PC-9 (cell line): ENCODE data around the gene CREM. TPM values are rescaled to one million over a fixed set of nuclear protein-coding genes. Genes with fewer than 3 reads are reported as not detected.

ENCODE experiments used
- BruUV-seq: library from RNA; stranded (reverse); fragments of 400-500 nt; replicated peaks from 2 replicates; lab custom pipeline; 2021; lab: Mats Ljungman, UMichigan
- CTCF ChIA-PET: fragments of 300-600 bp; sonication (Branson Sonifier 250); formaldehyde crosslinking; loops from one replicate; lab custom pipeline; 2022; ENCODE audit warnings: antibody characterized with exemption; lab: Charles Lee
- POLR2A ChIA-PET: fragments of 300-600 bp; sonication (Branson Sonifier 250); formaldehyde crosslinking; loops from one replicate; lab custom pipeline; 2022; ENCODE audit warnings: antibody characterized with exemption; ENCODE audit not compliant: unreplicated experiment; lab: Charles Lee
- DNase-seq, 2 experiments: peaks; one replicate each; pipeline versions ENCODE4 v3.0.0 to v3.0.0-alpha.2; 2015 to 2022; ENCODE audit warnings: mixed read lengths in 1 of 2
- H2AFZ ChIP-seq: fragments of 200-600 bp; sonication (generic); 2 replicates; pipeline ENCODE4 v1.8.1; 2017; ENCODE audit warnings: antibody characterized with exemption
- H3F3A ChIP-seq: fragments of 200-600 bp; sonication (generic); 2 replicates; pipeline ENCODE4 v1.8.1; 2017; ENCODE audit warnings: antibody characterized with exemption, mild to moderate bottlenecking, low read depth; ENCODE audit not compliant: insufficient read depth
- H3K27ac ChIP-seq: fragments of 200-600 bp; sonication (generic); 2 replicates; pipeline ENCODE4 v1.6.1; 2016; ENCODE audit warnings: mixed run types
- H3K27me3 ChIP-seq: fragments of 200-600 bp; sonication (generic); 2 replicates; pipeline ENCODE4 v1.6.1; 2016; ENCODE audit warnings: low read depth, mixed run types; ENCODE audit not compliant: insufficient read depth
- H3K36me3 ChIP-seq: fragments of 200-600 bp; sonication (generic); 2 replicates; pipeline ENCODE4 v1.6.1; 2016; ENCODE audit warnings: low read depth, mixed run types
- H3K4me1 ChIP-seq: fragments of 200-600 bp; sonication (generic); replicated peaks from 2 replicates; pipeline ENCODE4 v1.6.1; 2016; ENCODE audit warnings: mixed run types; ENCODE audit not compliant: insufficient read depth
- H3K4me2 ChIP-seq: fragments of 200-600 bp; sonication (generic); 2 replicates; pipeline ENCODE4 v1.6.1; 2017; ENCODE audit warnings: mixed run types
- H3K4me3 ChIP-seq: fragments of 200-600 bp; sonication (generic); 2 replicates; pipeline ENCODE4 v1.6.1; 2016; ENCODE audit warnings: mixed run types
- H3K79me2 ChIP-seq: fragments of 200-600 bp; sonication (generic); 2 replicates; pipeline ENCODE4 v1.6.1; 2017; ENCODE audit warnings: low read depth, mixed run types
- H3K9me2 ChIP-seq: fragments of 200-600 bp; sonication (generic); 2 replicates; pipeline ENCODE4 v1.8.1; 2017; ENCODE audit warnings: mild to moderate bottlenecking; ENCODE audit not compliant: insufficient read depth
- H3K9me3 ChIP-seq: fragments of 200-600 bp; sonication (generic); 2 replicates; pipeline ENCODE4 v1.8.1; 2016; ENCODE audit warnings: low read depth; ENCODE audit not compliant: insufficient read depth
- H4K20me1 ChIP-seq: fragments of 200-600 bp; sonication (generic); 2 replicates; pipeline ENCODE4 v1.8.1; 2017; ENCODE audit not compliant: insufficient read depth
- CTCF ChIP-seq: fragments of 200-600 bp; sonication (generic); conservative IDR thresholded peaks from 2 replicates; pipeline ENCODE4 v1.6.1; 2017; ENCODE audit warnings: mixed run types, antibody characterized with exemption, mild to moderate bottlenecking, moderate library complexity
- EZH2 ChIP-seq: fragments of 200-600 bp; sonication (generic); IDR thresholded peaks from 2 replicates; pipeline ENCODE4 v1.8.0; 2017; ENCODE audit warnings: antibody characterized with exemption, low read depth
- intact Hi-C: fragments of 100-400 bp; cut with micrococcal nuclease; formaldehyde crosslinking; loops from one replicate; pipeline ENCODE4 v1.10.0; 2022; ENCODE audit not compliant: unreplicated experiment
- total RNA-seq: library from RNA; stranded (reverse); gene quantifications from 2 replicates; pipeline ENCODE4 v1.2.3, GENCODE V29; 2021

CREM gene
- total RNA-seq, 1 experiment from 2014 or later = 25.6 TPM

DNA sequence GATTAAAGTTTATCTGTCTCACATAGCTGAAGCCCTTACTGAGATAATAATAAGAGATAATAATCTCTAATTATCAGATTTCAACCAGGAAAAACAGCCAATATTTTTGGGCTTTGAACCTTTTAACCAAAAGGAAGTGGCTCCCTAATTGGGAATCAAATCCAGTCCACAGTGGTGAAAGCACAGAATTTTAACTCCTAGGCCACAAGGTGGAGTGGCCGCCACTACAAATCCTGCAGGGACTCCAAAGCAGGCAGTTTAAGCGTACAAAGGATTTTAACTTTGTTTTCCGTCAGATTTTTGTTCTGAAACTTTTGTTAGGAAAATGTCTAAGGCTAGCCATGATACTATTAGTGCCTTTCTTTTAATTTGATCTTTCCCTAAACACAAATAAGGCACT lies 110.1 kb downstream of the CREM start:
- intact Hi-C loops = loop anchor here (2.0 kb wide), 1 partner anchor 398 kb away; no protein-coding TSS in a partner anchor
- BruUV-seq = no TSS peak
- Histone ChIP-seq H3K79me2 (no peaks in the 10 kb centered on the region), H3K9me3 (no peaks in the 10 kb centered on the region), H3K4me1 (no peaks in the 10 kb centered on the region), H3F3A (no peaks in the 10 kb centered on the region), H3K4me3 (no peak overlapping the region), H3K27ac (no peak overlapping the region), H2AFZ (no peak overlapping the region), H3K4me2 (no peak overlapping the region), H3K36me3 (no peaks in the 10 kb centered on the region), H3K9me2 (no peaks in the 10 kb centered on the region), H3K27me3 (no peaks in the 10 kb centered on the region), H4K20me1 (no peaks in the 10 kb centered on the region)
- CTCF ChIA-PET = no interaction called here
- POLR2A ChIA-PET = interaction anchor here (0.6 kb wide), 1 partner anchor 1617 kb away, joined by 3 read pairs; no protein-coding TSS in a partner anchor
- TF ChIP-seq EZH2 (no peak), CTCF (peak; percentile 30; the same call in 1 of the 2 replicates)
- peak in 1 of 2 experiments; percentile 16 for DNase-seq

DNA sequence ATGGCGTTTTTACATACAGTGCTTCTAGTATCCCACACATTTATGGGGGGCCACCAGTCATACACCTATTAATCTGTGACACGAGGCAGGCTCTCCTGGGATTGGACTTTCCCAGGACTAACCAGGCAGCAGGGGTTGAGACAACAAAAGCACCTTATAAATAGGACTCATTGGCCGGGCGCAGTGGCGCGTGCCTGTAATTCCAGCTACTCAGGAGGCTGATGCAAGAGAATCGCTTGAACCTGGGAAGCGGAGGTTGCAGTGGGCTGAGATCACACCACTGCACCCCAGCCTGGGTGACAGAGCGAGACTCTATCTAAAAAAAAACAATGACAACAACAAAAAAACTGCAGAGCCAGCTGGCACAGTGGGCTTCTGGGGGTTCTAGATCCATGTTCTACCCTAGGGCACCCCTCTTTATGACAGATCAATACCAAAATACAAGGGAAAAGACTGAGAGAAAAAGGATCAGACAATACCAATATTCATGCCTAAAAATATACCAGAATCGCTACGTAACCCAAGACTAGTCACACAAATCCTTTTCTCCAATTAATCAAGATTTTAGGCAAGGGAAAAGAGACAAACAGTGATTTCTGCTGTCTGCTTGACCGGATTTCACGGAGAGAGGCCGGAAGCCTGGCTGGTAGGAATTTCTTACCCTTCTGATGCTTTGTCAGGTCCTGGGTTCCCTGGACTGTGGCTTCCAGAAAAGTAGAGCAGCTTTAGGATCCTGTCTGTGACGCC lies 111.3 kb downstream of the CREM start:
- Histone ChIP-seq H3K27me3 (no peaks in the 10 kb centered on the region), H4K20me1 (no peaks in the 10 kb centered on the region), H3F3A (no peaks in the 10 kb centered on the region), H2AFZ (no peak overlapping the region), H3K4me3 (no peak overlapping the region), H3K9me3 (no peaks in the 10 kb centered on the region), H3K36me3 (no peaks in the 10 kb centered on the region), H3K9me2 (no peaks in the 10 kb centered on the region), H3K4me1 (no peaks in the 10 kb centered on the region), H3K4me2 (no peak overlapping the region), H3K79me2 (no peaks in the 10 kb centered on the region), H3K27ac (no peak overlapping the region)
- DNase-seq = no peak
- ChIA-PET POLR2A (no interaction called here), CTCF (no interaction called here)
- no TSS peak for BruUV-seq
- no peak for TF ChIP-seq CTCF
- no peak for TF ChIP-seq EZH2
- intact Hi-C loops = loop anchor here (2.0 kb wide), 1 partner anchor 397 kb away; no protein-coding TSS in a partner anchor

GRCh38 chr10:35244549-35244948 lies 117.9 kb downstream of the CREM start:
- ChIA-PET POLR2A (no interaction called here), CTCF (no interaction called here)
- TF ChIP-seq EZH2 (no peak), CTCF (no peak)

More at GRCh38 chr10:35244549-35244948, 117.9 kb downstream of the CREM start:
- H3K27ac ChIP-seq = no peak overlapping the region
- no peak for DNase-seq
- no peaks in the 10 kb centered on the region for H3K36me3 ChIP-seq
- BruUV-seq = no TSS peak
- no peak overlapping the region for H3K4me3 ChIP-seq
- H3K79me2 ChIP-seq = no peaks in the 10 kb centered on the region
- no peaks in the 10 kb centered on the region for H3K9me3 ChIP-seq
- H3K27me3 ChIP-seq = no peaks in the 10 kb centered on the region
- H2AFZ ChIP-seq = no peak overlapping the region
- no peaks in the 10 kb centered on the region for H4K20me1 ChIP-seq
- intact Hi-C loops = loop anchor here (10.0 kb wide), 1 partner anchor 540 kb away; no protein-coding TSS in a partner anchor
- no peaks in the 10 kb centered on the region for H3F3A ChIP-seq
- no peaks in the 10 kb centered on the region for H3K4me1 ChIP-seq
- no peaks in the 10 kb centered on the region for H3K9me2 ChIP-seq
- no peak overlapping the region for H3K4me2 ChIP-seq
